GM21390 (cell line): ENCODE data around the gene GPC1.

Source experiments
- ATAC-seq: cut with Tn5 transposase; IDR thresholded peaks from one replicate; pipeline ENCODE4 v1.9.1; 2021; ENCODE audit not compliant: unreplicated experiment

The GPC1 gene

DNA sequence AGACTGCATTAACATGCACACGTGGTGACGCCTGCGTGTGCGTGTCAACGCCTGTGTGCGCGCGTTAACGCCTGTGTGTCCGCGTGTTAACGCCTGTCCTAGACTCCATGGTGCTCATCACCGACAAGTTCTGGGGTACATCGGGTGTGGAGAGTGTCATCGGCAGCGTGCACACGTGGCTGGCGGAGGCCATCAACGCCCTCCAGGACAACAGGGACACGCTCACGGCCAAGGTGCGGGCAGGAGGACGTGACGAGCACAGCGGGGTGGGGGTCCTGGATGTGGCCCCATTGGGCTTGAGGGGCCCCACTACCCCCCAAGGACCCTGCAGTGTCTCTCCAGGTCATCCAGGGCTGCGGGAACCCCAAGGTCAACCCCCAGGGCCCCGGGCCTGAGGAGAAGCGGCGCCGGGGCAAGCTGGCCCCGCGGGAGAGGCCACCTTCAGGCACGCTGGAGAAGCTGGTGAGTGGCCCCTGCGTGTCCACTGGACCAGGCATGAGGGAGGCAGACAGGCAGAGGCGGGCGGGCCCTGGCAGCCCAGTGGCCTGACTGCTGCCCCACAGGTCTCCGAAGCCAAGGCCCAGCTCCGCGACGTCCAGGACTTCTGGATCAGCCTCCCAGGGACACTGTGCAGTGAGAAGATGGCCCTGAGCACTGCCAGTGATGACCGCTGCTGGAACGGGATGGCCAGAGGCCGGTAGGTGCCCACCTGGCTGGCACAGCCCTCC, 29.2 kb downstream of the GPC1 start:
- ATAC-seq: no peak

DNA sequence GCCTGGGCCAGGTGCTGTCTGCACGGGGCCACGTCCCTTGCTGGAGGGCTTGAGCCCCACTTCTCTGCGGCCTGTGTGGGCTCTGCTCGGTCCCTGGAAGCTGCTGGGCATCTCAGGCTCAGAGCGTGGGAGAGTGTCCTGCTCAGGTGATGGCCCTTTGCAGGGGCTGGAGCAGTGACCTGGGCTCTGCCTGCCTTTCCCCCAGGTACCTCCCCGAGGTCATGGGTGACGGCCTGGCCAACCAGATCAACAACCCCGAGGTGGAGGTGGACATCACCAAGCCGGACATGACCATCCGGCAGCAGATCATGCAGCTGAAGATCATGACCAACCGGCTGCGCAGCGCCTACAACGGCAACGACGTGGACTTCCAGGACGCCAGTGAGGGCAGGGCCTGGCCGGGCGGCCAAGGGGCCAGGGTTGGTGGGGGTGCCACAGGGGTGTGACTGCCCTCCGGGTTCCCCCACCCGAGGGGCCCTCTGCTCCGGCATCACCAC, 29.9 kb downstream of the GPC1 start:
- ATAC-seq: no peak

DNA sequence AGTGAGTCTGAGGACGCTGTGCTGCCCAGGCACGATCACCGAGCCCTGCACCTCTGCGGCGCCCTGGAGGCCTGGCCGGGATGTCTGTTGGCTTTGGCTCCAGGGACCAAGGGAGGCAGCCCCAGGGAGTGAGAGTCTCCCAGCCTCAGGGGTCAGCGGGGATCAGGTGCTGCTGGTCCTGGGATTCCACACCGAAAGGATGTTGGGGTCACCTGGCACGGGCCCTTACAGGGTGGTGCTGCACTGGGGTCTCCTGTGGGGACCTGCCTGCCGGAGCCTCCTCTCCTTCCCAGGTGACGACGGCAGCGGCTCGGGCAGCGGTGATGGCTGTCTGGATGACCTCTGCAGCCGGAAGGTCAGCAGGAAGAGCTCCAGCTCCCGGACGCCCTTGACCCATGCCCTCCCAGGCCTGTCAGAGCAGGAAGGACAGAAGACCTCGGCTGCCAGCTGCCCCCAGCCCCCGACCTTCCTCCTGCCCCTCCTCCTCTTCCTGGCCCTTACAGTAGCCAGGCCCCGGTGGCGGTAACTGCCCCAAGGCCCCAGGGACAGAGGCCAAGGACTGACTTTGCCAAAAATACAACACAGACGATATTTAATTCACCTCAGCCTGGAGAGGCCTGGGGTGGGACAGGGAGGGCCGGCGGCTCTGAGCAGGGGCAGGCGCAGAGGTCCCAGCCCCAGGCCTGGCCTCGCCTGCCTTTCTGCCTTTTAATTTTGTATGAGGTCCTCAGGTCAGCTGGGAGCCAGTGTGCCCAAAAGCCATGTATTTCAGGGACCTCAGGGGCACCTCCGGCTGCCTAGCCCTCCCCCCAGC, 30.5 kb downstream of the GPC1 start:
- no peak for ATAC-seq

DNA sequence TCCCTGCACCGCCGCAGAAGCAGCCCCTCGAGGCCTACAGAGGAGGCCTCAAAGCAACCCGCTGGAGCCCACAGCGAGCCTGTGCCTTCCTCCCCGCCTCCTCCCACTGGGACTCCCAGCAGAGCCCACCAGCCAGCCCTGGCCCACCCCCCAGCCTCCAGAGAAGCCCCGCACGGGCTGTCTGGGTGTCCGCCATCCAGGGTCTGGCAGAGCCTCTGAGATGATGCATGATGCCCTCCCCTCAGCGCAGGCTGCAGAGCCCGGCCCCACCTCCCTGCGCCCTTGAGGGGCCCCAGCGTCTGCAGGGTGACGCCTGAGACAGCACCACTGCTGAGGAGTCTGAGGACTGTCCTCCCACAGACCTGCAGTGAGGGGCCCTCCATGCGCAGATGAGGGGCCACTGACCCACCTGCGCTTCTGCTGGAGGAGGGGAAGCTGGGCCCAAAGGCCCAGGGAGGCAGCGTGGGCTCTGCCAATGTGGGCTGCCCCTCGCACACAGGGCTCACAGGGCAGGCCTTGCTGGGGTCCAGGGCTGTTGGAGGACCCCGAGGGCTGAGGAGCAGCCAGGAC, 31.2 kb downstream of the GPC1 start:
- ATAC-seq: no peak

DNA sequence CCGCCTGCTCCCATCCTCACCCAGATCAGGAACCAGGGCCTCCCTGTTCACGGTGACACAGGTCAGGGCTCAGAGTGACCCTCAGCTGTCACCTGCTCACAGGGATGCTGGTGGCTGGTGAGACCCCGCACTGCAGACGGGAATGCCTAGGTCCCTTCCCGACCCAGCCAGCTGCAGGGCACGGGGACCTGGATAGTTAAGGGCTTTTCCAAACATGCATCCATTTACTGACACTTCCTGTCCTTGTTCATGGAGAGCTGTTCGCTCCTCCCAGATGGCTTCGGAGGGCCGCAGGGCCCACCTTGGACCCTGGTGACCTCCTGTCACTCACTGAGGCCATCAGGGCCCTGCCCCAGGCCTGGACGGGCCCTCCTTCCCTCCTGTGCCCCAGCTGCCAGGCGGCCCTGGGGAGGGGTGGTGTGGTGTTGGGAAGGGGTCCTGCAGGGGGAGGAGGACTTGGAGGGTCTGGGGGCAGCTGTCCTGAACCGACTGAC, 31.7 kb downstream of the GPC1 start:
- no peak for ATAC-seq

DNA sequence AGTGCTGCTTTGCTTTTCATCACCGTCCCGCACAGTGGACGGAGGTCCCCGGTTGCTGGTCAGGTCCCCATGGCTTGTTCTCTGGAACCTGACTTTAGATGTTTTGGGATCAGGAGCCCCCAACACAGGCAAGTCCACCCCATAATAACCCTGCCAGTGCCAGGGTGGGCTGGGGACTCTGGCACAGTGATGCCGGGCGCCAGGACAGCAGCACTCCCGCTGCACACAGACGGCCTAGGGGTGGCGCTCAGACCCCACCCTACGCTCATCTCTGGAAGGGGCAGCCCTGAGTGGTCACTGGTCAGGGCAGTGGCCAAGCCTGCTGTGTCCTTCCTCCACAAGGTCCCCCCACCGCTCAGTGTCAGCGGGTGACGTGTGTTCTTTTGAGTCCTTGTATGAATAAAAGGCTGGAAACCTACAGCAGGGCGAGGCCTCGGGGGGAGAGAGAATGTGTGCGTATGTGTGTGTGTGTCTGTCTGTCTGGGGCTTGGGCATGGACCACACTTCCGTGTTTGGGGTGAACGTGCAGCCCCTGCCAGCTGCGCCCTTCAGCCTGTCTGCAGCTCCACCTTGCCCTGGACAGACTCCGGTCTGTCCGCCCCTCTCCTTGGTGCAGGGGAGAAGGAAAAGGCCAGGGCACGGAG, 32.3 kb downstream of the GPC1 start:
- no peak for ATAC-seq

DNA sequence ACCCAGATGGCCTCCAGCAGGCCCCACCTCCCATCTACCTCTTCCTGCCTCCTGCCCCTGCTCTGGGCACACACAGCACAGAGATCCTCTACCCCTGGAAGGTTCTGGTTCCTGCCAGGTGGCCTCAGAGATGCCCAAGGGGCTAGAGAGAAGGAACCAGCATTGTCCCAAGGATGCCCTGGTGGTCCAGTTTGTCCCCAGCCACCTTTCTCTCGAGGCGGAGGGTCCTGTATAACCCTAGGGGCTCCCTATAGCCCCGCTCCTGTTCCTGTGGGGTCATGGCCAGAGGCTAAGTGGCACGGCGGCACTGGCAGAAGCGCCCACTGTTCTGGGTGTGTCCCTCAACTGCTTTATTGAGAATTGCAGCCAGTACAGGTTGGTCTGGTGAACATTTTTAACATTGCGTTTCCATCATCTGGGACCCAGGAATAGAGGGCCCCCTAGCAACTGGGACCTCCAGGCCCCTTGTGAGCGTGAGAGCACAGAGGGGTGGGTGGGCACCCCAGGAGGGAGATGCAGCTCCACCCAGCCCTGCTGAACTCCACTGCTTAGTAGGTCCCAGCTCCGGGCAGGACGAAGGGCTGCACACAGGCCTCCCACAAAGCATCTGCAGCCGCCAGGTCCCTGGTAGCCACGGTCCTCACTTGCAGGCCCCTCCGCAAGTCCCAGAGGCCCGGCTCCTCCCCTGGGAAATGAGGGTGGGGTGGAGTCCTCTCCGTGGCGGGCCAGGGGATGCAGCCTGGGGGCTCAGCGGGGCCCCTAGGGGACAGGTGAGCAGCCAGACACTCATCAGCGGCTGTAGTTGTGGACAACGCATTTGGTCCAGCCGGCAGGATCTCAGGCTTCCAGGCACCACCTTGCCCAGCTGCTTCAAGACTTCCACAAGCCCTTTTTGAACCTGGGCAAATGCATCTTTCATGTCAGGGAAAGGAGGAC, 33.1 kb downstream of the GPC1 start:
- ATAC-seq: no peak

DNA sequence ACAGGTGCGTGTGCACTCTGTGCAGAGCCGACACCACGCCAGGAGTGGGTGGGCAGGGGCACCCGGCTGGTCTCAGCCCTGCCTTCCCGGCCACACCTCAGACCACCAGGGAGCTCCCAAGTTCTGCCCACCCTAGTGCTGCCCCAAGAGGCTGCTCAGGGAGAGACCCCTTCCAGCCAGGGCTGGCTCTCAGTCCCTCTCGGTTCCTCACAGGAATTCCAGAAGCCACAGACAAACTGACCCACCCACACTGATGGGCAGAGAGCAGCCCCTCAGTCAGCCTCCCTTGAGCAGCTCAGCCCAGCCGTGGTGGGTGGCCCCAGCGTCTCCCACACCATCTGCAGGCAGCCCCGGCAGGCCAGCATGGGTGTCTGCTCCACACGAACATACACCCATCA, 33.8 kb downstream of the GPC1 start:
- ATAC-seq: no peak

DNA sequence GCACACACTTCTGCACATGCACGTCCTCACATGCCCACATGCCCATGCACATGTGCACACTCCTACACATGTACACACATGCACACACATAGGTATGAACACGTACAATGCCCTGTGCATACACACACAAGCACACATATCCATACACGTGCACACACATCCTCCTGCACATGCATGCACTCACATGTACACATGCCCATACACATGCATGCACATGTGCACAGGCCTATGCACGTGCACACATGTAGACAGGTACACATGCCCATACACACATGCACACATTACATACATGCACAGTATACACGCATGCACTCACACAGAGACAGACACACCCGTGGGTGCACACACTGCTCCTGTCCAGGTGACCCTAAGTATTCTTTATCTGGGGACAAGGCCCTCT, 34.3 kb downstream of the GPC1 start:
- ATAC-seq: no peak

DNA sequence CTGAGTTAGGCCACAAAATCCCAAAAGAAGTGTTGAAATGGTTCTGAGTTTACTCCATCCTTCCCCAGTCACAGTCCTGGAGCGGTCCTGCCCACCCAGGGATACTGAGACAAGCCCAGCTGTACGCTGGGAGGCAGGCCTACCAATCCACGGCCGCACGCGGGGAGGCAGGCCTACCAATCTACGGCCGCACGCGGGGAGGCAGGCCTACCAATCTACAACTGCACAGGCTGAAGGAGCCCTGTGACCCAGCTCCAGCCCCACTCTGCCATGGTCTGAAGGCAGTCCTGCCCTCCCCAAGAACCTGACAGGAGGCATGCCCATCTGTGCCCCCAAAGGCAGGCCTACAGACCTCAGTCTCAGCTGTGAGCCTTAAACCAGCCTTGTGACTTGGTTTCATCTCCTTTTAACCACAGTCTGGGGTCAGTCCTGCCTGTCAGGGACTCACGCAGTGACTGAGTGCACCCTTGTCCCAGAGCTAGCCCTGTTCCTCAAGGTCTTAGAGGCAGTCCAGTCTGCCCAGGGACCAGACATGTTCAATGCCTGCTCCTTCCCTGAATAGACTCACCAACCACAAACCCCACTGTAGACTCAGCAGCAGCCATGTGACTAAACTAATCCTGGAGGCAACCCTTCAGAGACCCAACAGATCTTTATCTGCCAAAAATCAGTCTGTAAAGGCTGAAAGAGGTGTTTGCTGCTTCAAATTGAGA, 36.8 kb downstream of the GPC1 start:
- no peak for ATAC-seq

DNA sequence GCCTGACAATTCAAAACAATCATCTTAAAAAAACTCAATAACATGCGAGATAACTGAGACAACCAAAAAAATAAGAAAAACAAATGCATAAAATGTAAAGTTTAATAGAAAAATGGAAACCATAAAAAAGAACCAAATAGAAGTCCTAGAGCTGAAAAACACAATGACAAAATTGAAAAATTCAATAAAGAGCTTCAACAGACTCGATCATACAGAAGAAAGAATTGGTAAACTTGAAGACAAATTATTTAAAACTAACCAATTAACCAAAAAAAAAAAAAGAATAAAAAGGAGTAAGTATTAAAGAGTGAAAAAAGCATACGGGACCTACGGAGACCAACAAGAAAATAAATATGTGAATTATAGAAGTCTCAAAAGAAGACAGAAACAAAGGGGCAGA, 37.7 kb downstream of the GPC1 start:
- ATAC-seq: no peak

DNA sequence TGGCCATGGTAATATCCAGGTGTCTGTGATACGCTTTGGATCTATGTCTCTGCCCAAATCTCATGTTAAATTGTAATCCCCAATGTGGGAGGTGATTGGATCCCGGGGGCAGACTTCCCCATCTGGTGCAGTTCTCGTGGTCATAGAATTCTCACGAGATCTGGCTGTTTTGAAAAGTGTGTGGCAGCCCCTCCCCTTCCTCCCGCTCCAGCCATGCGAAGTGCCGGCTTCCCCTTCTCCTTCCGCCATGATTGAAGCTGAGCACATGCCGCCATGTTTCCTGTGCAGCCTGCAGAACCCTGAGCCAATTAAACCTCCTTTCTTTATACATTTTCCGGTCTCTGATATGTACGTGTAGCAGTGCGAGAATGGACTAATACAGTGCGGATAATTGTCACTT, 42.5 kb downstream of the GPC1 start:
- ATAC-seq: no peak

DNA sequence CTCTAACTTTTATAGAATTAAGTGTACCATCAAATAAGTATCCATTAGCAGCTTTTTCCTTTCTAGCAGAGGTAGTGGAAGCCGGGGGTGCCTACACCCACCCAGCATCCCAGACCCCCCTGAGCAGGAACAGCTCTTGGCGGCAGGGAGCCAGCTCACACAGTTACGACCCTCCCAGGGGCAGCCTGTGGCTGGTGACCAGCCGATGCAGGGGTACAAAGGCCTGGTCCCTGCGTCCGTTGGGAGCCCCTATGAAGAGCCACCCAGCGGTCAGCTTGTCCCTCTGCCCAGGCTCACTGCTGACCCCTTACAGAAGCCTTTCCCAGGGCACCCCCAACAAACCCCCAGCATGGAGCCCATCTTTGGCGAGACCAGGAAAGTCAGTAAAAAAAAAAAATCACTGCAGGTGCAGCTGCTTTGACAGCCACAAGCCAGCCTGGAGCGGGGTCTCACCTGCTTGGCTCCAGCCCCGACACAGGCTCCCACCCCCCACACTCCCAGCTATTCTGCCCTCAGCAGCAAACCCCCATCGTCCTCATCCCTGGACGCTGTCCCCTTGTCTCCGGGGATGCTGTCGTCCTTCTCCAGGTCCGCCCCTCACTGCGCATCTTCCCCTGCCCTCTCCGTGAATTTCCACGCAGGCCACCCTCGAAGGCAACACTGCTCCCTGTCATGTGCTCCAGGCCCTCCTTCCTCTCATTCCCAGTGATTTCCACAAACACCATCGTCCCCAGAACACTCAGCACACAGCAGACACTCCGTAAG, 43.1 kb downstream of the GPC1 start:
- no peak for ATAC-seq

DNA sequence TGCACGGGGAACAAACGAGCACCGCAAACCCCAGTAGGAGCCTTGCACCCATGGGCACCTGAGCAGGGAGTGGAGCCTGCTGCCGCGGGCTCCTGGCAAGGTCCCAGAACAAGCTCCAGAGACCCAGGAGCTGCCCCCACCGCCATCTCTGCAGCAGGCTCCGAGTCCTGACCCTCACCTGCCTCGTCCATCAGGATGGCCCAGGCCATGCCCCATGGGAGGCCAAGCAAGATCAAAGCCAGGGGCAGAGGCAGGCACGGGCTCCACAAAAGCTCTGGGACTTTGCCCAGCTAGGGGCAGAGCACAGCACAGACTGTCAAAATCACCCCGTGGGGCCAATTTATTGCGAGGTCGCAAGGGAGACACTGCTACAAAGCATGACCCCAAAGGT, 43.6 kb downstream of the GPC1 start:
- ATAC-seq: no peak

DNA sequence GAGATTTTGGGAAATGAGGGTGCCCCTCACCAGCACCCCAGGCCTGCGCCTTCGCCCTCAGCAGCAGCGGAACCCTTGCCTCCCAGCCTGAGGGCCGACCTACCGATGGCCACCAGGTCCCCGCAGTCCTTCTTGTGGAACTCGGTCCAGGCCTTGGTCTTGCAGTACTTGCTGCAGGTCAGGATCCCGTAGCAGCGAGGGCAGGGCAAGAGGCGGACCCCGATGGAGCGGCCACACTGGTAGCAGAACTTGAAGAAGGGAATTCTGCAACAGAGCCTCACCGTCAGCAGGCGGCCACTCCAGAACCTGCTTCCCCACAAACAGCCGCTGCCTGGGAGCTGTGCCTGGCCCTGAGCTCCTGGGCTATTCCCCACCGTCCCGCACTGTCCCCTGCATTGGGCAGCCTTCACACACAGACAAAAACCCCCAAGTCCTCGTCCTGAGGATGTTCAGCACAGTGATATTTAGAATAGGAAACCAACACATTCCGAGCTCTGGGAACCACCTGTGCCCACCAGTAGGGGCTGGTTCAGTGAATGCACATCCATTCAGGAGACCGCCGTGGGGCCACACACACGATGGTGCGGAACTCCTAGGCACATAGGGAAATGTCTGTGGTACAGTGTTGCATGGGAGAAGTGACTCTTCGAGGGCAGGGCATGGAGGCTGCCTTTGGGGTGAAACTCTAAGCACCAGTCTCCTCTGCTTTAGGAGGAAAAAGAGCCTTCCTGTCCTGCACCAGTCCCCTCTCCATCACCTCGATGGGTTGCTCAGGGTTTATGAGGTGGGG, 45.6 kb downstream of the GPC1 start:
- no peak for ATAC-seq

DNA sequence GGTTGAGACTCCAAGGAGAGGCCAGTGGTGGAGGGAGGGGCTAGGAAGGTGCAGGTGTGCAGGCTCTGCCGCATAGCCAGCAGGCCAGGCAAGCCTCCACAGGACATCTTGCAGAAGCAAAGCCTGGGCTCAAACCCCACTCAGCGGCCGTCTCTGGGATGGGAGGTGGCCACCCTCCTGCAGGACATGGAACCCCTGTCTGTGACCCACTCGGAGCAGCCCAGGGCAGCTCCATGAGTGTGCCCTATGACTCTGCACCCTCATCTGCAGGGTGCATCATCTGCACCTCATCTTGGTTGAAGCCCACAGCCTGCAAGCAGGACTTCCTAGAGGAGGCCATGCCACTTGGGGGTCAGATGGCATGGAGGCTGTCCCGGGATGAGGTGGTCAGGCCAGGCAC, 46.3 kb downstream of the GPC1 start:
- ATAC-seq: no peak

DNA sequence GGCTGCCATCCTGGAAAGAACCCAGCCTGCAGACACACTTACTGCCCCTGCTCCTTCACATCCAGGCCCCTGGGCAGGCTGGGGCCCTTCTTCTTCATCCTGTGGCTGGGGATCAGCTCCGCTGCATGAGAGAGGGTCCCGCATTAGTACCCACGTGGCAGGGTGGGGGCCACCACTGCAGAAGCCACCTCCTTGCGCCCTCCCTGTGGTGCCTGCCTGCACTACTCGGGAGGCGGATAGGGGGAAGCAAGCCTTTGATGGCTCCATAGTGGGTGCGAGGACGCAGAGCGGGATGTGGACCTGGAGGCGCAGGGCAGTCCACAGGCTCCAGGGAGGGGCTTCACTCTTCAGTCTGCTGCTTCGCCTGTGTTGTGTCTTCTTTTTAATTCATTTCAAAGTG, 46.7 kb downstream of the GPC1 start:
- ATAC-seq: no peak

DNA sequence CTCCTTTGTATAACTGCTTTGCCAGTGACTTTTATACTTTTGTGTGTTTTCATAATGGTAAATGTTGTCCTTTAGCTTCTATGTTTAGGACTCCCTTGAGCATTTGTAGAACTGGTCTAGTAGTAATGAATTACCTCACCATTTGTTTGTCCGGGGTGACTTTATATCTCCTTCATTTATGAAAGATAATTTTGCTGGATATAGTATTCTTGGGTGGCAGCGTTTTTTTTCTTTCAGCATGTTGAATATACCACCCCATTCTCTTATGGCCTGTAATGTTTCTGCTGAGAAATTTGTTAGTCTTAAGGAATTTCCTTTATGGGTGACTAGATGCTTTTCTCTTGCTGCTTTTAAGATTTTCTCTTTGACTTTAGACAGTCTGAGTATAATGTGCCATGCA, 56.0 kb downstream of the GPC1 start:
- no peak for ATAC-seq
